HUES48 (cell line): ENCODE measurements around the gene CEP250.
"Not testable (repeated sequence)": the region's sequence is repeated elsewhere in the genome, so short reads cannot be mapped to it uniquely, and the experiment has no call there.

ENCODE experiments used
- H3K27ac ChIP-seq: one replicate; pipeline ENCODE4 v1.7.0; 2013; ENCODE audit warnings: low read depth, low read length, inconsistent platforms
- H3K27me3 ChIP-seq: 2 replicates; pipeline ENCODE4 v1.6.1; 2013; ENCODE audit warnings: mild to moderate bottlenecking, low read length; ENCODE audit not compliant: control insufficient read depth, insufficient read depth
- H3K36me3 ChIP-seq: 2 replicates; pipeline ENCODE4 v1.6.1; 2013; ENCODE audit warnings: low read length; ENCODE audit not compliant: control insufficient read depth, insufficient read depth
- H3K4me1 ChIP-seq: 2 replicates; pipeline ENCODE4 v1.6.1; 2013; ENCODE audit warnings: mild to moderate bottlenecking, low read length; ENCODE audit not compliant: control insufficient read depth, insufficient read depth
- H3K4me3 ChIP-seq: 2 replicates; pipeline ENCODE4 v1.5.1; 2013; ENCODE audit warnings: mild to moderate bottlenecking, low read depth, low read length
- H3K9ac ChIP-seq: 2 replicates; pipeline ENCODE4 v1.6.1; 2013; ENCODE audit warnings: mild to moderate bottlenecking, low read depth, low read length, moderate library complexity
- H3K9me3 ChIP-seq: 2 replicates; pipeline ENCODE4 v1.6.1; 2013; ENCODE audit warnings: low read length; ENCODE audit not compliant: control insufficient read depth, insufficient read depth

Gene CEP250

DNA sequence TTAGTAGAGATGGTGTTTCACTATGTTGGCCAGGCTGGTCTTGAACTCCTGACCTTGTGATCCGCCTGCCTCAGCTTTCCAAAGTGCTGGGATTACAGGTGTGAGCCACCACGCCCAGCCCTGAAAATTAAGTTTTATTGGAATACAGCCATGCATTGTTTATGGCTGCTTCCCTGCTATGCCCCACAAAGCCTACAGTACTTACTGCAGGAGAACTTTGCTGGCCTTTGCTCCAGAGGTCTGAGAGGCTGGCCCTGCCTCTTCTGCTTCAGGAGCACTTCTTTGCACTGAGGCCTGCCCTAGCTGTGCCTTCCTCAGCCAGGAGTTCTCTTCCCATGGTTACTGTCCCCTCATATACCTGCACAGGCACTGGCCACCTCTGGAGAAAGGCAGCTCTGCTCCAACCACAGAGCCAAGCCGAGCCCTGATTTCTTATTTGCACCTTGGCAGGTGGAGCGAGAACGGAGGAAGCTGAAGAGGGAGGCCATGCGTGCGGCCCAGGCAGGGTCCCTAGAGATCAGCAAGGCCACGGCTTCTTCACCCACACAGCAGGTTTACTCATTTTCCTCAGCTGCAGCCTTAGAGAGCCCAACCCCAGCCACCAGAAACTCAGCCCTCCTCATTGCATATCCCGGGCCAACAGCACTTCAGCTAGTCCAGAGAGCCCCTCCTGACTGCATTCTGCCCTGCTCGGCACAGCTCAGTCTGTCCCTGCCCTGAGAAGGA is 53.3 kb downstream of the CEP250 start:
- H3K4me1 ChIP-seq = no peaks in the 10 kb centered on the region
- peaks cover 90% of the 10 kb centered on the region for H3K36me3 ChIP-seq
- no peak overlapping the region for H3K9ac ChIP-seq
- no peak overlapping the region for H3K27ac ChIP-seq
- H3K9me3 ChIP-seq = no peaks in the 10 kb centered on the region
- no peaks in the 10 kb centered on the region for H3K27me3 ChIP-seq
- no peak overlapping the region for H3K4me3 ChIP-seq

- Histone ChIP-seq H3K9me3 (no peaks in the 10 kb centered on the region), H3K4me3 (no peak overlapping the region), H3K27me3 (no peaks in the 10 kb centered on the region), H3K9ac (no peak overlapping the region), H3K36me3 (peaks cover 76% of the 10 kb centered on the region), H3K4me1 (no peaks in the 10 kb centered on the region), H3K27ac (no peak overlapping the region)
Measured at GRCh38 chr20:35510951-35511735, 55.7 kb downstream of the CEP250 start.

DNA sequence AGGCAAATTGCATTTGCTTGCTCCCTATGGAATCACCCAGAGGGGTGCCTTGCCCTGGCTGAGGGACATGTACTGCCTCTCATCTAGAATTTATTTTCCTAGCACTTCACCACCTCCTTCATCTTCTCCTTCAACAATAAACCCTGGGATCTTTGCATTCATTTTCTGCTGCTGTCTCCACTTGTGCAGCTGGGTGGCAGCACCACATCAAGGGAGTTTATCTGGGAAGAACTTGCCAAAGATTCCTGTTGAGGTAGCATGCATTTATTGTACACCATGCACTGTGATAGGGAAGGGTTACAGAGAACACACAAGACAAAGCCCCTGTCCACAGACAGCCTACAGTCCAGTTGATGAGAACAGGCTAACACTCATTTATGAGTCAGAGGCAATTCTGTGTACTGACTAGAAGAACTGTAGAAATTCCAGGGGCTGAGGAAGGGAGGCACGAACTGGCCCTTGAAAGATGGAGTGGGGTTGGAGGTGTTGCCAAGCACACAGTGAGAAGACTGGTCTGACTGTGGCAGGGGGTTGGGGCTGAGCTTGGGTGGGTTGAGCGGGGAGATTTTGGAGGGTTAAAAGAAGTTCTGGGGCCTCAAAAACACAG is 56.5 kb downstream of the CEP250 start:
- H3K9me3 ChIP-seq = no peaks in the 10 kb centered on the region
- H3K27me3 ChIP-seq = no peaks in the 10 kb centered on the region
- no peak overlapping the region for H3K4me3 ChIP-seq
- H3K27ac ChIP-seq = no peak overlapping the region
- H3K4me1 ChIP-seq = no peaks in the 10 kb centered on the region
- H3K9ac ChIP-seq = no peak overlapping the region
- H3K36me3 ChIP-seq = peaks cover 68% of the 10 kb centered on the region

- no peak overlapping the region for H3K4me3 ChIP-seq
- H3K27ac ChIP-seq = no peak overlapping the region
- H3K27me3 ChIP-seq = no peaks in the 10 kb centered on the region
- no peak overlapping the region for H3K9ac ChIP-seq
- no peaks in the 10 kb centered on the region for H3K9me3 ChIP-seq
- H3K36me3 ChIP-seq = peaks cover 44% of the 10 kb centered on the region
- no peaks in the 10 kb centered on the region for H3K4me1 ChIP-seq
Measured at GRCh38 chr20:35514371-35514932, 59.1 kb downstream of the CEP250 start.

GRCh38 chr20:35515341-35515740 is 59.9 kb downstream of the CEP250 start:
- Histone ChIP-seq H3K36me3 (peaks cover 35% of the 10 kb centered on the region), H3K9me3 (no peaks in the 10 kb centered on the region), H3K27me3 (no peaks in the 10 kb centered on the region), H3K27ac (no peak overlapping the region), H3K4me3 (no peak overlapping the region), H3K4me1 (no peaks in the 10 kb centered on the region), H3K9ac (no peak overlapping the region)

DNA sequence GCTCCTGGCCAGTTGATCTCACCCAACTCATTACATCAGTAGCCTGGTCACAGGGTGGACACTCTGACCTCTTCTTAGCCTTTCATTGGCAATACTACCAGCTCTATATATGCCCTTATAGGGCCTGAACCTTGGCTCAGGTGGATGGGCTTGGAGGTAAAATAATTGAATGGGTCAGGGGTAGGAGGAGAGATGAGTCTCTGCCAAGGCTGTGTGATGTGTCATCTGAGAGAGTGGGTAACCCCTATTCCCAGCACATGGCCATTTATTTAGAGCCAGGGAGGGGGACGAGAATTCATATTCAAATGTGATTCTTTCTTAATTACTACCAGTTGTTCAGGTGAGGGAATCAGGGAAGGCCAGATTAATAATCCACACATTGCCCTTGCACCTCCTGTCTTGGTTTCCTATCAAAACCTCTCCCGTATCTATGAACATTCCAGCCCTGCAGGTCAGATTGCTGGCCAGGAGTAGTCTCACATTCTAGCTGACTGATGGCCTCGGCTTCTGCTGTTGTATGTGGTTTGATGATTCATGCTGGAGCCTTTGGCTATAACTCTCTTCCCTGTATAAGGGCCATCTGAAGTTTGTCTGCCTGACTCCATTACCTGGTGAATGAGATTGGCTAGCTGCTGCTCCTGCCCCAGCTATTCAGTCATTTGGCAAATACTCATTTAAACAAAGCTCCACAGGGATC is 60.7 kb downstream of the CEP250 start:
- Histone ChIP-seq H3K9ac (no peak overlapping the region), H3K4me3 (no peak overlapping the region), H3K27ac (no peak overlapping the region), H3K27me3 (no peaks in the 10 kb centered on the region), H3K36me3 (peaks cover 27% of the 10 kb centered on the region), H3K9me3 (no peaks in the 10 kb centered on the region), H3K4me1 (no peaks in the 10 kb centered on the region)

GRCh38 chr20:35517125-35517524 is 61.7 kb downstream of the CEP250 start:
- H3K27ac ChIP-seq = no peak overlapping the region
- no peak overlapping the region for H3K9ac ChIP-seq

GRCh38 chr20:35517767-35518166 is 62.4 kb downstream of the CEP250 start:
- not testable (repeated sequence) for H3K27me3 ChIP-seq, H3K9ac ChIP-seq, H3K4me3 ChIP-seq, H3K27ac ChIP-seq, H3K9me3 ChIP-seq, H3K4me1 ChIP-seq
- H3K36me3 ChIP-seq = peaks cover 11% of the 10 kb centered on the region

More at GRCh38 chr20:35517125-35517524, 61.7 kb downstream of the CEP250 start:
- H3K36me3 ChIP-seq = peaks cover 17% of the 10 kb centered on the region
- no peak overlapping the region for H3K4me3 ChIP-seq
- no peaks in the 10 kb centered on the region for H3K9me3 ChIP-seq
- no peaks in the 10 kb centered on the region for H3K4me1 ChIP-seq
- H3K27me3 ChIP-seq = no peaks in the 10 kb centered on the region

GRCh38 chr20:35518955-35519354 is 63.6 kb downstream of the CEP250 start:
- H3K9ac ChIP-seq = no peak overlapping the region
- no peak overlapping the region for H3K27ac ChIP-seq
- H3K36me3 ChIP-seq = 0 out of 2 replicates have a peak, but pooled peaks cover 3% of the 10 kb centered on the region
- H3K9me3 ChIP-seq = no peaks in the 10 kb centered on the region
- H3K4me1 ChIP-seq = no peaks in the 10 kb centered on the region
- no peak overlapping the region for H3K4me3 ChIP-seq
- H3K27me3 ChIP-seq = no peaks in the 10 kb centered on the region

GRCh38 chr20:35523298-35523888 is 68.0 kb downstream of the CEP250 start:
- H3K9me3 ChIP-seq = no peaks in the 10 kb centered on the region; the same call in 1 of the 2 replicates
- H3K27me3 ChIP-seq = no peaks in the 10 kb centered on the region
- H3K4me3 ChIP-seq = no peak overlapping the region
- H3K36me3 ChIP-seq = no peaks in the 10 kb centered on the region
- H3K9ac ChIP-seq = no peak overlapping the region
- no peak overlapping the region for H3K27ac ChIP-seq
- H3K4me1 ChIP-seq = no peaks in the 10 kb centered on the region
